Subcutaneous abdominal adipose tissue (tissue), 5 donors: ENCODE results near the gene TIPIN.
"Not testable (repeated sequence)": the region's sequence is repeated elsewhere in the genome, so short reads cannot be mapped to it uniquely, and the experiment has no call there.

ENCODE experiments used
- H3K27ac ChIP-seq: one replicate; pipeline ENCODE4 v1.7.0; 2013; ENCODE audit warnings: low read depth, mild to moderate bottlenecking, inconsistent platforms, low read length, moderate library complexity
- H3K27me3 ChIP-seq, 5 donors: one replicate each; pipeline ENCODE4 v1.7.0; 2013; ENCODE audit warnings: low read length in 5 of 5, inconsistent platforms in 1 of 5; ENCODE audit not compliant: control insufficient read depth in 5 of 5, insufficient read depth in 4 of 5
- H3K36me3 ChIP-seq, 5 donors: one replicate each; pipeline ENCODE4 v1.7.0; 2013; ENCODE audit warnings: low read length in 5 of 5; ENCODE audit not compliant: control insufficient read depth in 5 of 5, insufficient read depth in 5 of 5
- H3K4me1 ChIP-seq, 5 donors: one replicate each; pipeline ENCODE4 v1.7.0; 2013; ENCODE audit warnings: low read length in 5 of 5, mild to moderate bottlenecking in 3 of 5, moderate library complexity in 1 of 5; ENCODE audit not compliant: control insufficient read depth in 5 of 5, insufficient read depth in 5 of 5
- H3K4me3 ChIP-seq, 5 donors: one replicate each; pipeline ENCODE4 v1.7.0; 2013; ENCODE audit warnings: low read length in 5 of 5, low read depth in 1 of 5
- H3K9ac ChIP-seq, 5 donors: one replicate each; pipeline ENCODE4 v1.7.0; 2013; ENCODE audit warnings: low read length in 5 of 5, mild to moderate bottlenecking in 4 of 5, moderate library complexity in 3 of 5
- H3K9me3 ChIP-seq, 5 donors: one replicate each; pipeline ENCODE4 v1.7.0; 2013; ENCODE audit warnings: low read length in 5 of 5; ENCODE audit not compliant: control insufficient read depth in 5 of 5
- donor health status: healthy.
- donor health status: healthy.
- donor health status: healthy.
- donor health status: healthy.
- donor health status: healthy.

TIPIN gene

DNA sequence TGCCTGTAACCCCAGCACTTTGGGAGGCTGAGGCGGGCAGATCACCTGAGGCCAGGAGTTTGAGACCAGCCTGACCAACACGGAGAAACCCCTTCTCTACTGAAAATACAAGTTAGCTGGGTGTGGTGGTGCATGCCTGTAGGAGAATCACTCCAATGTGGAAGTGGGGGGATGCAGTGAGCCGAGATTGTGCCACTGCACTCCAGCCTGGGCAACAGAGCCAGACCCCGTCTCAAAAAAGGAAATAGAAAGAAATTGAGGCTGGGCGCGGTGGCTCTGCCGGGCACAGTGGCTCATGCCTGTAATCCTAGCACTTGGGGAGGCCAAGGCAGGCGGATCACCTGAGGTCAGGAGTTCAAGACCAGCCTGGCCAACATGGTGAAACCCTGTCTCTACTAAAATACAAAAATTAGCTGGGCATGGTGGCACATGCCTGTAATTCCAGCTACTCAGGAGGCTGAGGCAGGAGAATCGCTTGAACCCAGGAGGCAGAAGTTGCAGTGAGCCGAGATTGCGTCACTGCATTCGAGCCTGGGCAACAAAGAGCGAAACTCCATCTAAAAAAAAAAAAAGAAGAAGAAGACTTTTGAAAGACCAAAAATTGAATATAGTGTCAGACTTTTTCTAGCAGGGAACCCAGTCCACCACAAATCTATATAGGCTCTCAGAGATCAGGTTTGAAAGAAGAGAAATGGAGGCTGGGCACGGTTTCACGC is 5.4 kb upstream of the TIPIN start:
- H3K4me1 ChIP-seq, H3K4me3 ChIP-seq, H3K36me3 ChIP-seq, H3K27ac ChIP-seq, H3K9ac ChIP-seq, H3K9me3 ChIP-seq, H3K27me3 ChIP-seq: not testable (repeated sequence)

DNA sequence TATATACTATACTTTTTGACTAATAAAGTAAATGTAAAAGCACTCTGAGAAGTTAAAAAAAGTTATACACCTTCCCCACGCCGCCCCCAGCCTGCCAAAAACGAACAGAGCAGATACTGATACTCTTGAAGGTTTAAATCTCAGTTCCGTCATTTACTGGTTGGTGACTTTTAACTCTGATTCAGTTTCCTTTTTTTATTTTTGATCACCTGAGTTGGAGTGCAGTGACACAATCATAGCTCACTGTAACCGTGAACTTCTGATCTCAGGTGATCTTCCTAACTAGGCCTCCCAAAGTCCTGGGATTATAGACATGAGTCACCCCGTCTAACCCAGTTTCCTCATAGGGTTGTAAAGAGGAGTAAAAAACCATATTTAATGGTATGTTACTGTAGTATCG is 3.3 kb upstream of the TIPIN start:
- Histone ChIP-seq H3K36me3 (no peaks in the 10 kb centered on the region), H3K9ac (no peak overlapping the region), H3K4me3 (no peak overlapping the region), H3K4me1 (peaks cover 0 to 19% (median 15%) of the 10 kb centered on the region in 5 donors), H3K9me3 (no peaks in the 10 kb centered on the region), H3K27me3 (no peaks in the 10 kb centered on the region), H3K27ac (no peak overlapping the region)

DNA sequence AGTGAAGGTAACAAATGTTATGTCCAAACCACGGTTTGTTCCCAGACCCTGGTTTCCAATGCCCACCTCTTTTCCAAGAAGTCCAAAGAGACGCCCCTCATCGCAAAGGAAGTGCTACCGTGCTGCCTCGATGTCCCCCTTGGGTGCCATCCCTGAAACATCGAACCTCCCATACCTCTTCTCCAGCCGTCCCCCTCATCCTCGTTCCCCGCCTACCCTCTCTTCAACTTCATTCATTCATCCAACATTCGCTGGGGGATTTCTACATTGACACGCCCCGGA is 467 bp downstream of the TIPIN start:
- Histone ChIP-seq H3K4me1 (peaks cover 0 to 16% (median 14%) of the 10 kb centered on the region in 5 donors), H3K27ac (peak overlapping the region; percentile 61), H3K4me3 (peak overlapping the region; percentile 74 to 88 (median 85)), H3K9me3 (no peaks in the 10 kb centered on the region), H3K36me3 (peaks cover 0 to 8% (median 0%) of the 10 kb centered on the region in 5 donors), H3K9ac (peak overlapping the region in 4 of 5 donors; percentile 84 to 89 (median 88)), H3K27me3 (no peaks in the 10 kb centered on the region)

DNA sequence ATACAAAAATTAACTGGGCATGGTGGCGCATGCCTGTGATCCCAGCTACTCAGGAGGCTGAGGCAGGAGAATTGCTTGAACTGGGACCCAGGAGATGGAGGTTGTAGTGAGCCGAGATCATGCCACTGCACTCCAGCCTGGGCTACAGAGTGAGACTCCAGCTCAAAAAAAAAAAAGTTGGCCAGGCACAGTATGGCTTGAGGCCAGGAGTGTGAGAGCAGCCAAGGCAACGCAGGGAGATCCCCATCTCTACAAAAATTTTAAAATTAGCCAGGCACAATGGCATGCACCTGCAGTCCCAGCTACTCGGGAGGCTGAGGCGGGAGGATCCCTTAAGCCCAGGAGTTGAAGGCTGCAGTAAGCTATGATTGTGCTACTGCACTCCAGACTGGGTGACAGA is 8.0 kb downstream of the TIPIN start:
- H3K9me3 ChIP-seq, H3K9ac ChIP-seq, H3K4me3 ChIP-seq, H3K27me3 ChIP-seq, H3K4me1 ChIP-seq, H3K27ac ChIP-seq: not testable (repeated sequence)
- peaks cover 0 to 12% (median 2%) of the 10 kb centered on the region in 5 donors for H3K36me3 ChIP-seq

DNA sequence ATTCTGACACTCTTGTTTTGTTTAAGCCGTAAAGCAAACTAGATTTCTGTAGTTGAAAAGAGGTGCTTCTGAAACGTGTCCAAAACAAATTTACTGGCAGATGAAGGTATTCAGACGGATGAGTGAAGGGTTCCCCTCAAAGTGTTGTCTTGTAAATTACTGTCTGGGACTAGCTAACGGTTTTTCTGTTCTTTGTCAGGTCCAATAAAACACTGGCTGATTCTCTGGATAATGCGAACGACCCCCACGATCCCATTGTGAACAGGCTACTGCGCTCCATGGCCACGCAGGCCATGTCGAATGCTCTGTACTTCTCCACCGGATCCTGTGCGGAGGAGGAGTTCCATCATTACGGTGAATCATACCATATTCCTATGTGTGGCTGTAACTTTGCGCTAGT is 27.7 kb downstream of the TIPIN start:
- Histone ChIP-seq H3K36me3 (peaks cover 32 to 85% (median 62%) of the 10 kb centered on the region in 5 donors), H3K27me3 (no peaks in the 10 kb centered on the region), H3K9me3 (no peaks in the 10 kb centered on the region), H3K4me3 (no peak overlapping the region), H3K9ac (no peak overlapping the region), H3K4me1 (no peaks in the 10 kb centered on the region), H3K27ac (no peak overlapping the region)

- Histone ChIP-seq H3K27ac (no peak overlapping the region), H3K36me3 (peaks cover 31 to 86% (median 62%) of the 10 kb centered on the region in 5 donors), H3K4me3 (no peak overlapping the region), H3K9ac (no peak overlapping the region), H3K27me3 (no peaks in the 10 kb centered on the region), H3K4me1 (no peaks in the 10 kb centered on the region), H3K9me3 (no peaks in the 10 kb centered on the region)
Measured at GRCh38 chr15:66327736-66328135, 28.7 kb downstream of the TIPIN start.

- no peaks in the 10 kb centered on the region for H3K4me1 ChIP-seq
- no peaks in the 10 kb centered on the region for H3K9me3 ChIP-seq
- no peak overlapping the region for H3K4me3 ChIP-seq
- H3K27me3 ChIP-seq = no peaks in the 10 kb centered on the region
- no peak overlapping the region for H3K9ac ChIP-seq
- H3K27ac ChIP-seq = no peak overlapping the region
- H3K36me3 ChIP-seq = peaks cover 26 to 82% (median 62%) of the 10 kb centered on the region in 5 donors
Measured at GRCh38 chr15:66326051-66326450, 30.4 kb downstream of the TIPIN start.

DNA sequence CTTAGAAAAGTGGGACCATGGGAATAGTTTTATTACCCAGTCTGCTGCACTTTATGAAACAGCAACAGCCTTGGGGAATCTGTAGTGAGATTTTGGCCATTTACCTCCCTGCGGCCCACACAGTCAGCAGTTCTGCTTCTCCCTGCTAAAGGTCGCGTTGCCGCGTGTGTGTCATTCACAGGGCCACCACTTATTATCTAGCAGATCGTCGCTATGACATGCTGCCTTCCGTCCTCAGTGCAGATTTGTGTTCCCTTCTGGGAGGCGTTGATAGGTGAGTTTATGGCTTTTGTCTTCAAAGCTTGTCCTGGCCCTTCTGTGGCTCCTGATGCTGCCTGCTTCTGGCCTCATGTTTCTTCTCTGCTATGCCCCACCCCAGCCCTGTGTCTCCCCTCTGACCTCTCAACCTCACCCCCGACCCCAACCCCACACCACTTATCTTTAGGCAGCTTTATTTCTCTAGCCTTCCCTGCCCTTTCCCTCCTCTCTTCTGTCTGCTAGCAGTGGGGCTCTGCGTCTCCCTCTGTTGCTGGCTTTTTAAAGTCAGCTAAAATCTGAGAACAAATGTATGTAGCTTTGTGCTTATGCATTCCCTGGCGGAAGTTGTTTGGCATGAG is 33.1 kb downstream of the TIPIN start:
- no peak overlapping the region for H3K27ac ChIP-seq
- H3K36me3 ChIP-seq = peaks cover 29 to 81% (median 68%) of the 10 kb centered on the region in 5 donors
- no peak overlapping the region for H3K4me3 ChIP-seq
- H3K9ac ChIP-seq = no peak overlapping the region
- H3K9me3 ChIP-seq = no peaks in the 10 kb centered on the region
- no peaks in the 10 kb centered on the region for H3K27me3 ChIP-seq
- H3K4me1 ChIP-seq = no peaks in the 10 kb centered on the region

DNA sequence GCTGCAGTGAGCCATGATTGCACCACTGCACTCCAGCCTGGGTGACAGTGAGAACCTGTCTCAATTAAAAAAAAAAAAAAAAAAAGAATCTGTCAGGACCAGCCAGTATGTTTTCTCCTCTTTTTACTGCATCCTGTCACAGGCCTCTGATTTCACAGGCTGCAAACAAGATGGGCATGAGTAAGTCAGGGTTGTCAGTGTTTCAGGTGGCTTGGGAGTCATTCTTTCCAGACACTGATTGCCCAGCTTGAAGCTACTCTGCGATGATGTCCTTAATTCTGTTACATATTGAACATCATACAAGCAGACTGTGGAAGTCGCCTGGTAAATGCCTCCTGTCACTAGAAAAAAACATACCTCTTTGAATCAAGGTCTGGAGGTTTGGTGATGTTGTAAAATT is 44.3 kb downstream of the TIPIN start:
- H3K4me1 ChIP-seq = peaks cover 0 to 7% (median 0%) of the 10 kb centered on the region in 5 donors
- H3K4me3 ChIP-seq = no peak overlapping the region
- no peak overlapping the region for H3K9ac ChIP-seq
- no peak overlapping the region for H3K27ac ChIP-seq
- H3K27me3 ChIP-seq = no peaks in the 10 kb centered on the region
- no peaks in the 10 kb centered on the region for H3K9me3 ChIP-seq
- peaks cover 34 to 93% (median 80%) of the 10 kb centered on the region in 5 donors for H3K36me3 ChIP-seq

DNA sequence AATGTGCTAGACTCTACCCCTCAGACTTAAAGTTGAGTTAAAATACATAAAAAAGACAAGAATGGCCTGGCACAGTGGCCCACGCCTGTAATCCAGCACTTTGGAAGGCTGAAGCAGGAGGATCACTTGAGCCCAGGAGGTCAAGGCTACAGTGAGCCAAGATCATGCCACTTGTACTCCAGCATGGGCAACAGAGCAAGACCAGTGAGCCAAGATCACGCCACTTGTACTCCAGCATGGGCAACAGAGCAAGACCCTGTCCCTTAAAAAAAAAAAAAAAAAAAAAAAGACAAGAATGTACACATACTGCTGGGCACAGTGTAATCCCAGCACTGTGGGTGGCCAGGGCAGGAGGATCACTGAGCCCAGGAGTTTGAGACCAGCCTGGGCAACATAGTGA is 45.7 kb downstream of the TIPIN start:
- peaks cover 38 to 92% (median 71%) of the 10 kb centered on the region in 5 donors for H3K36me3 ChIP-seq
- no peak overlapping the region for H3K4me3 ChIP-seq
- H3K4me1 ChIP-seq = peaks cover 0 to 7% (median 0%) of the 10 kb centered on the region in 5 donors
- H3K27me3 ChIP-seq = no peaks in the 10 kb centered on the region
- H3K9ac ChIP-seq = no peak overlapping the region
- H3K9me3 ChIP-seq = no peaks in the 10 kb centered on the region
- H3K27ac ChIP-seq = no peak overlapping the region
